H9 (cell line): ENCODE results near the gene TSC1. TPM values are rescaled to one million over a fixed set of nuclear protein-coding genes. Genes with fewer than 3 reads are reported as not detected.

ENCODE experiments used
- DNase-seq: peaks from one replicate; pipeline ENCODE4 v3.0.0-alpha.2; 2017
- H2AFZ ChIP-seq: one replicate; pipeline ENCODE4 v1.6.1; 2013; ENCODE audit warnings: mild to moderate bottlenecking, low read length, control low read depth, moderate library complexity
- H2AK5ac ChIP-seq: 2 replicates; pipeline ENCODE4 v1.6.1; 2013; ENCODE audit warnings: low read length, control low read depth, mixed read lengths; ENCODE audit not compliant: insufficient read length
- H2BK120ac ChIP-seq: one replicate; pipeline ENCODE4 v1.6.1; 2013; ENCODE audit warnings: low read depth, mild to moderate bottlenecking, low read length, control low read depth, inconsistent platforms; ENCODE audit not compliant: poor library complexity, severe bottlenecking
- H2BK12ac ChIP-seq: 2 replicates; pipeline ENCODE4 v1.6.1; 2013; ENCODE audit warnings: low read length, control low read depth, mixed read lengths, low read depth; ENCODE audit not compliant: insufficient read length
- H2BK15ac ChIP-seq: 2 replicates; pipeline ENCODE4 v1.6.1; 2013; ENCODE audit warnings: low read depth, low read length, control low read depth
- H2BK20ac ChIP-seq: one replicate; pipeline ENCODE4 v1.6.1; 2013; ENCODE audit warnings: low read depth, mild to moderate bottlenecking, low read length, control low read depth, inconsistent platforms; ENCODE audit not compliant: poor library complexity, severe bottlenecking
- H2BK5ac ChIP-seq: 2 replicates; pipeline ENCODE4 v1.6.1; 2013; ENCODE audit warnings: low read length, control low read depth, mixed read lengths; ENCODE audit not compliant: insufficient read length
- H3K14ac ChIP-seq: 2 replicates; pipeline ENCODE4 v1.6.1; 2013; ENCODE audit warnings: low read length, control low read depth; ENCODE audit not compliant: insufficient read depth
- H3K18ac ChIP-seq: 2 replicates; pipeline ENCODE4 v1.6.1; 2013; ENCODE audit warnings: low read depth, mild to moderate bottlenecking, mixed read lengths, low read length, control low read depth; ENCODE audit not compliant: insufficient read length
- H3K23ac ChIP-seq: 2 replicates; pipeline ENCODE4 v1.6.1; 2013; ENCODE audit warnings: low read length, control low read depth, mixed read lengths, low read depth; ENCODE audit not compliant: insufficient read length
- H3K23me2 ChIP-seq: 2 replicates; pipeline ENCODE4 v1.6.1; 2013; ENCODE audit warnings: low read depth, mild to moderate bottlenecking, mixed read lengths, low read length, control low read depth; ENCODE audit not compliant: insufficient read length, poor library complexity, severe bottlenecking
- H3K27ac ChIP-seq: 2 replicates; pipeline ENCODE4 v1.5.1; 2013; ENCODE audit warnings: low read length, control low read depth, mixed read lengths, low read depth; ENCODE audit not compliant: insufficient read length
- H3K27me3 ChIP-seq: 2 replicates; pipeline ENCODE4 v1.6.1; 2013; ENCODE audit warnings: low read length, control low read depth, inconsistent platforms; ENCODE audit not compliant: insufficient read depth
- H3K4ac ChIP-seq: 2 replicates; pipeline ENCODE4 v1.6.1; 2013; ENCODE audit warnings: low read depth, mild to moderate bottlenecking, control low read depth, inconsistent platforms, low read length, moderate library complexity
- H3K4me1 ChIP-seq: 2 replicates; pipeline ENCODE4 v1.6.1; 2013; ENCODE audit warnings: low read length, control low read depth, inconsistent platforms; ENCODE audit not compliant: insufficient read depth
- H3K4me2 ChIP-seq: 2 replicates; pipeline ENCODE4 v1.6.1; 2013; ENCODE audit warnings: low read length, control low read depth, mixed read lengths; ENCODE audit not compliant: insufficient read length, insufficient read depth
- H3K56ac ChIP-seq: 2 replicates; pipeline ENCODE4 v1.6.1; 2013; ENCODE audit warnings: low read depth, mild to moderate bottlenecking, mixed read lengths, low read length, control low read depth; ENCODE audit not compliant: insufficient read length
- H3K79me1 ChIP-seq: 2 replicates; pipeline ENCODE4 v1.6.1; 2013; ENCODE audit warnings: low read depth, mild to moderate bottlenecking, moderate library complexity, low read length, control low read depth, inconsistent platforms; ENCODE audit not compliant: insufficient read depth, poor library complexity, severe bottlenecking
- H3K79me2 ChIP-seq: 2 replicates; pipeline ENCODE4 v1.6.1; 2013; ENCODE audit warnings: low read length, control low read depth, inconsistent platforms; ENCODE audit not compliant: insufficient read depth
- H3K9ac ChIP-seq: 2 replicates; pipeline ENCODE4 v1.6.1; 2013; ENCODE audit warnings: low read length, control low read depth, mixed read lengths; ENCODE audit not compliant: insufficient read length; ENCODE audit errors: extremely low read depth
- H3K9me3 ChIP-seq: one replicate; pipeline ENCODE4 v1.6.1; 2013; ENCODE audit warnings: low read depth, low read length, inconsistent platforms; ENCODE audit not compliant: control insufficient read depth
- H3T11ph ChIP-seq: one replicate; pipeline ENCODE4 v1.6.1; 2013; ENCODE audit warnings: mild to moderate bottlenecking, low read length, control low read depth, inconsistent platforms
- H4K20me1 ChIP-seq: one replicate; pipeline ENCODE4 v1.6.1; 2013; ENCODE audit not compliant: control insufficient read depth, insufficient read length, insufficient read depth
- H4K5ac ChIP-seq: 2 replicates; pipeline ENCODE4 v1.6.1; 2013; ENCODE audit warnings: low read depth, mild to moderate bottlenecking, mixed read lengths, low read length, control low read depth; ENCODE audit not compliant: insufficient read length
- H4K8ac ChIP-seq: replicated peaks from 2 replicates; pipeline ENCODE4 v1.6.1; 2013; ENCODE audit warnings: low read length, control low read depth, mixed read lengths, low read depth; ENCODE audit not compliant: insufficient read length
- H4K91ac ChIP-seq: 2 replicates; pipeline ENCODE4 v1.6.1; 2013; ENCODE audit warnings: low read depth, mild to moderate bottlenecking, moderate library complexity, mixed read lengths, low read length, control low read depth; ENCODE audit not compliant: insufficient read length
- H3K27ac Mint-ChIP-seq, 3 experiments: 2 replicates in 2 of 3; 3 replicates in 1 of 3; pipeline ENCODE4 v1.8.0; 2020 to 2021; ENCODE audit warnings: mixed read lengths in 3 of 3, mild to moderate bottlenecking in 1 of 3, moderate library complexity in 1 of 3
- H3K27me3 Mint-ChIP-seq: 2 replicates; pipeline ENCODE4 v1.8.0; 2021; ENCODE audit warnings: low read depth, mild to moderate bottlenecking, moderate library complexity, mixed read lengths
- H3K36me3 Mint-ChIP-seq, 3 experiments: 2 replicates in 2 of 3; 3 replicates in 1 of 3; pipeline ENCODE4 v1.8.0; 2020 to 2021; ENCODE audit warnings: low read depth in 3 of 3, mixed read lengths in 3 of 3; ENCODE audit not compliant: insufficient read depth in 1 of 3
- H3K4me1 Mint-ChIP-seq, 2 experiments: 2 replicates each; pipeline ENCODE4 v1.8.0; 2020; ENCODE audit warnings: mixed read lengths in 2 of 2
- H3K4me3 Mint-ChIP-seq, 2 experiments: 2 replicates in 1 of 2; 3 replicates in 1 of 2; pipeline ENCODE4 v1.8.0; 2020 to 2021; ENCODE audit warnings: mild to moderate bottlenecking in 2 of 2, mixed read lengths in 2 of 2, moderate library complexity in 1 of 2
- H3K9me3 Mint-ChIP-seq, 2 experiments: 2 replicates in 1 of 2; 3 replicates in 1 of 2; pipeline ENCODE4 v1.8.0; 2020; ENCODE audit warnings: mild to moderate bottlenecking in 2 of 2, mixed read lengths in 2 of 2, moderate library complexity in 1 of 2
- WGBS: extraction: QIAGEN DNeasy Blood & Tissue Kit; methylation state at CpG from one replicate; pipeline ENCODE4 v1.1.7; 2013; ENCODE audit warnings: missing lambda C conversion rate, low lambda C conversion rate, mixed read lengths; ENCODE audit not compliant: insufficient read length; ENCODE audit errors: extremely low coverage; 5-methylcytosine and 5-hydroxymethylcytosine counted together
- total RNA-seq: library from RNA; stranded (reverse); gene quantifications from 2 replicates; pipeline ENCODE4 v1.2.1, GENCODE V29; 2021
- TF ChIP-seq, protein P1 (sequence below): fragments of 200-600 bp; sonication (generic); conservative IDR thresholded peaks from 3 replicates; pipeline ENCODE4 v1.8.0; 2021; ENCODE audit warnings: antibody characterized with exemption, mild to moderate bottlenecking

Gene TSC1
- total RNA-seq, 1 experiment from 2014 or later: 32.7 TPM

DNA sequence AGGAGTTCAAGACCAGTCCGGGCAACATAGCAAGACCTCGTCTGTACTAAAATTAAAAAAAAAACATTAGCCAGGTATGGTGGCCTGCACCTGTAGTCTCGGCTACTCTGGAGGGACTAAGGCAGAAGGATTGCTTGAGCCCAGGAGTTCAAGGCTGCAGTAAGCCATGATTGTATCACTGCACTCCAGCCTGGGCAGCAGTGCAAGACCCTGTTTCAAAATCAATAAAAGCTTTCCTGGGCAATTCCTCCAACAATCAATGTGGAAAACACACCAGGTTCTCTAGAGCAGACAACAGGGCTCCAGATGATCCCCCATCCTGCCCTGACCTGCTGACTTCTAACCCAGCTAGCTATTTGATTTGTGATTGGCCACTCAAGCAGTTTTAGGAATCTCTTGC lies 67.6 kb downstream of the TSC1 start:
- Histone ChIP-seq H3K79me2 (no peaks in the 10 kb centered on the region), H3K9me3 (no peaks in the 10 kb centered on the region), H2BK120ac (no peak overlapping the region), H4K8ac (no peak overlapping the region), H3K79me1 (no peaks in the 10 kb centered on the region), H3T11ph (no peak overlapping the region), H3K18ac (no peak overlapping the region), H2AFZ (no peak overlapping the region), H4K20me1 (no peaks in the 10 kb centered on the region), H3K14ac (no peak overlapping the region), H3K23ac (no peak overlapping the region), H4K5ac (no peak overlapping the region), H3K56ac (no peak overlapping the region), H2BK15ac (no peak overlapping the region), H4K91ac (no peak overlapping the region), H2BK12ac (no peak overlapping the region), H3K27ac (no peak overlapping the region), H2BK20ac (no peak overlapping the region), H3K4ac (no peak overlapping the region), H2BK5ac (no peak overlapping the region), H3K23me2 (peaks cover 4% of the 10 kb centered on the region), H3K4me2 (no peak overlapping the region), H2AK5ac (no peak overlapping the region), H3K9ac (no peak overlapping the region), H3K27me3 (no peaks in the 10 kb centered on the region), H3K4me1 (no peaks in the 10 kb centered on the region)
- H3K4me1 Mint-ChIP-seq: peaks cover 0 to 3% of the 10 kb centered on the region in 2 experiments; a peak in 1 of 4 replicates
- TF ChIP-seq, protein P1, sequence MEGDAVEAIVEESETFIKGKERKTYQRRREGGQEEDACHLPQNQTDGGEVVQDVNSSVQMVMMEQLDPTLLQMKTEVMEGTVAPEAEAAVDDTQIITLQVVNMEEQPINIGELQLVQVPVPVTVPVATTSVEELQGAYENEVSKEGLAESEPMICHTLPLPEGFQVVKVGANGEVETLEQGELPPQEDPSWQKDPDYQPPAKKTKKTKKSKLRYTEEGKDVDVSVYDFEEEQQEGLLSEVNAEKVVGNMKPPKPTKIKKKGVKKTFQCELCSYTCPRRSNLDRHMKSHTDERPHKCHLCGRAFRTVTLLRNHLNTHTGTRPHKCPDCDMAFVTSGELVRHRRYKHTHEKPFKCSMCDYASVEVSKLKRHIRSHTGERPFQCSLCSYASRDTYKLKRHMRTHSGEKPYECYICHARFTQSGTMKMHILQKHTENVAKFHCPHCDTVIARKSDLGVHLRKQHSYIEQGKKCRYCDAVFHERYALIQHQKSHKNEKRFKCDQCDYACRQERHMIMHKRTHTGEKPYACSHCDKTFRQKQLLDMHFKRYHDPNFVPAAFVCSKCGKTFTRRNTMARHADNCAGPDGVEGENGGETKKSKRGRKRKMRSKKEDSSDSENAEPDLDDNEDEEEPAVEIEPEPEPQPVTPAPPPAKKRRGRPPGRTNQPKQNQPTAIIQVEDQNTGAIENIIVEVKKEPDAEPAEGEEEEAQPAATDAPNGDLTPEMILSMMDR: no peak
- no CpG with 5 or more reads among the region's 3 CpGs for WGBS
- no peak for DNase-seq
- H3K9me3 Mint-ChIP-seq: no peaks in the 10 kb centered on the region
- peak overlapping the region; percentile 74 to 82 for H3K4me3 Mint-ChIP-seq
- no peaks in the 10 kb centered on the region; a peak in 1 of 7 replicates for H3K36me3 Mint-ChIP-seq
- H3K27me3 Mint-ChIP-seq: peaks cover 47% of the 10 kb centered on the region
- H3K27ac Mint-ChIP-seq: no peak overlapping the region
